Measurements from ENCODE around the gene TMEM45B. TPM values are rescaled to one million over a fixed set of nuclear protein-coding genes. Genes with fewer than 3 reads are reported as not detected.
A peak's percentile ranks its signal among the peaks of the same experiment; 100 is the strongest.
"Not testable (repeated sequence)": the region's sequence is repeated elsewhere in the genome, so short reads cannot be mapped to it uniquely, and the experiment has no call there.

The TMEM45B gene
- total RNA-seq, 1 experiment from 2014 or later: not detected

DNA sequence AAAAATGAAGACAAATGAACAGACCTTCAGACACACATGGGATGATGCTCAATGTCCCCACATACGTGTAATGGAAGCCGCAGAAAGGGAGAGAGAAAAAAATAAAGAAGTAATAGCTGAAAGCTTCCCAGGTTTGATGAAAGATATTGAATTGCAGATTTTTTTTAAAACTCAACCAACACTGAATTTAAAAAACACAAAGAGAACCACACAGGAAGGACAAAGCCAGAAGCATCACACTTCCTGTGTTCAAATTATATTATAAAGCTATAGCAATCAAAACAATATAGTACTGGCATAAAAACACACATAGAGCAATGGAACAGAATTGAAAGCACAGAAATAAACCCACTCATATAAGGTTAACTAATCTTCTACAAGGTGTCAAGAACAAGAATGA is 26.5 kb downstream of the TMEM45B start:
- in situ Hi-C loops (cut with HindIII; ENCODE audit: low sequenced_read_pairs): no loop called here
- no peak for DNase-seq (ENCODE audit: low spot score)

GRCh38 chr11:129846508-129847335 is 31.1 kb downstream of the TMEM45B start:
- in situ Hi-C loops (cut with HindIII; ENCODE audit: low sequenced_read_pairs): no loop called here
- DNase-seq (ENCODE audit: low spot score): no peak

DNA sequence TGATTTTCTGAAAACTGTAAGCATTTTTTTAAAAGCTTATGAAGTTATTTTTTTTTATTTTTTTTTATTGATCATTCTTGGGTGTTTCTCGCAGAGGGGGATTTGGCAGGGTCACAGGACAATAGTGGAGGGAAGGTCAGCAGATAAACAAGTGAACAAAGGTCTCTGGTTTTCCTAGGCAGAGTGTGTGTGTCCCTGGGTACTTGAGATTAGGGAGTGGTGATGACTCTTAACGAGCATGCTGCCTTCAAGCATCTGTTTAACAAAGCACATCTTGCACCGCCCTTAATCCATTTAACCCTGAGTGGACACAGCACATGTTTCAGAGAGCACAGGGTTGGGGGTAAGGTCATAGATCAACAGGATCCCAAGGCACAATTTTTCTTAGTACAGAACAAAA is 31.7 kb downstream of the TMEM45B start:
- DNase-seq (ENCODE audit: low spot score); in situ Hi-C loops (cut with HindIII; ENCODE audit: low sequenced_read_pairs): not testable (repeated sequence)

- DNase-seq (ENCODE audit: low spot score): no peak
- in situ Hi-C loops (cut with HindIII; ENCODE audit: low sequenced_read_pairs): no loop called here
These were observed 33.9 kb downstream of the TMEM45B start for GRCh38 chr11:129849447-129850130.

DNA sequence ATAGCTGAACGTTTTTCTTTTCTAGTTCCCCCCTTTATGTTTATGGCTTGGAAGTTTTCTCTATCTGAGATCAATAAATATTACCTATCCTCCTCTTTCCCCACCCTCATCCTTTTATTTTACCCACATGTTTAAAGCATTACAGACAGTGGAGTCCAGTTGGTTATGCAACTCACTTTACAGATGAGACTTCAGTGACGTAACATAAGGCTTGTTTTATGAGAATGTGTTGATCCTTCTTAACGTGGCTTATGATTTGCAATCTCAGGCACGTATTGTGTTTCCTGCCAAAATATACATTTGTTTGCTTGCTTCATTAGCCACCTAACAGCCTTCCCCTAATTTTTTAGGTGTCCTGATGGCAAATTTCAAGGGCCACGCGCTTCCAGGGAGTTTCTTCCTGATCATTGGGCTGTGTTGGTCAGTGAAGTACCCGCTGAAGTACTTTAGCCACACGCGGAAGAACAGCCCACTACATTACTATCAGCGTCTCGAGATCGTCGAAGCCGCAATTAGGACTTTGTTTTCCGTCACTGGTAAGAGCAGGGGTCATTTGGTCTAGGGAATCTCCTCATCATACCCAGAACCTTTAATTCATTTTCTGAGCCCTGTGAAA is 36.6 kb downstream of the TMEM45B start:
- in situ Hi-C loops (cut with HindIII; ENCODE audit: low sequenced_read_pairs): no loop called here
- no peak for DNase-seq (ENCODE audit: low spot score)

DNA sequence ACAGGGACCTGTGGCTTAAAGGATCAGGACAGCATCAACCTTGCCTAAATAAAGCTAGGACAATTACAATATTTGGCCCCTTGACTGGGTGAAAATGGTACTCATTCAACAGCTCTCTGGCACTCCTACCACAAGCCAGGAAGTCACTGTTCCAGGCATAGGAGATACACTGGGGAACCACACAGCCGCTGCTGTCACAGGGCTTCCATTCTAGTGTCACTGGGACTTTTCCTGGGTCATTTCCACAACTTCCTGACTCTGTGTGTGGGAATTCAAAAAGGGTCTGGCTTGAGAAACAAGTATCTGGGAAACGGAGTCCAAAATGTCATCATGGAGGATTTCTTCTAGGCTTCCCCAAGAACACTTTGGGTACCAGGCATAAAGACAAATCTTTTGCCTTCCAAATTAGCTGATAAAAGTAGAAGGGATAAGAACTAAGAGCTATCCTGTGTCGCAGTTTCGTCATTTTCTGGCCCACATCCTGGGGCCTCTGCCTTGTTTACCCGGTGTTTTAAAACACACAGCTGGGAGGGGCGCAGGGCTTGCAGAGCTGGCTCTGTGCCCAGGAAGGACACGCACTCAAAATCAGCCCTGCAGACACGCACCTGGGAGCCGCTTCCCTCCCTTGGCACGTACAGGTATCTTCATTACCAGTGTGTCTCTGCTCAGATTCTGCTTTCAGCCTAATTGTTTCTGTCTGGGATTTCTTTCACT is 38.0 kb downstream of the TMEM45B start:
- DNase-seq (ENCODE audit: low spot score): no peak
- in situ Hi-C loops (cut with HindIII; ENCODE audit: low sequenced_read_pairs): no loop called here

DNA sequence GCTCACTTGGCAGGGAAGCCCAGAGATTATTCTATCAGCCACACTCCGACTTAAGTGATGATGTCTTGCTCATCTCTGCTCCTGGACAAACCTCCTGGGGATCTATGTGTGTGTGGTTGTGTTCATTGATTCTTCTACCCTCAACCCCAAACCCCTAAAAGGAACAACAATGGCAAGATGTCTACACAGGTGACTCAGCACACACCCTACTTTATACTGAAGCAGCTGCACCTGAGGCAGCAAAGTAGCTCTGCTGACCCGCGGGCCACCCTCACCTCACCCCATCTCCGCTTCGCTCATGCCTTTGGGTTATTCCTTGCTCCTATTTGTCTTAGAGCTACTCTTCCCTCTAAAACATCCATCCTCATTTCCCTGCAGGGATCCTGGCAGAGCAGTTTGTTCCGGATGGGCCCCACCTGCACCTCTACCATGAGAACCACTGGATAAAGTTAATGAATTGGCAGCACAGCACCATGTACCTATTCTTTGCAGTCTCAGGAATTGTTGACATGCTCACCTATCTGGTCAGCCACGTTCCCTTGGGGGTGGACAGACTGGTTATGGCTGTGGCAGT is 38.7 kb downstream of the TMEM45B start:
- DNase-seq (ENCODE audit: low spot score): no peak
- in situ Hi-C loops (cut with HindIII; ENCODE audit: low sequenced_read_pairs): no loop called here

DNA sequence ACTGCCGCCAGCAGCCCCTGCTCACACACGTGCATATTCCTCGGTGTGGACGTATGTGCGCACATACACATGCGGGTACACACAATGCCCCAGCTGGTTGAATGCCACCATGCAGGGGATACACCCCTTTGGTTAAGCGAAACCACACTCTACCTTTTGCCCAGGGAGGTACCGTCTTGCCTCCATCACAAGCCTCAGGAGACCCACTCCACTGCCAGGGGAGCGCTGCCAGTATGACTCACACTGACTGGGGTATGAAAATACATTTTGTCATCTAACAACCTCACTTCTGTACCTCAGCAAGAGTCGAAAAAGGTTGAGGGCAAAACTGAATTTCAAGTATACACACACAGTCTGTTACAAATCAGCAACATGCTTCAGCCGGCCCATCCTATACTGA is 39.4 kb downstream of the TMEM45B start:
- DNase-seq (ENCODE audit: low spot score): no peak
- in situ Hi-C loops (cut with HindIII; ENCODE audit: low sequenced_read_pairs): no loop called here

GRCh38 chr11:129856036-129856435 is 40.4 kb downstream of the TMEM45B start:
- DNase-seq (ENCODE audit: low spot score): no peak
- in situ Hi-C loops (cut with HindIII; ENCODE audit: low sequenced_read_pairs): no loop called here

DNA sequence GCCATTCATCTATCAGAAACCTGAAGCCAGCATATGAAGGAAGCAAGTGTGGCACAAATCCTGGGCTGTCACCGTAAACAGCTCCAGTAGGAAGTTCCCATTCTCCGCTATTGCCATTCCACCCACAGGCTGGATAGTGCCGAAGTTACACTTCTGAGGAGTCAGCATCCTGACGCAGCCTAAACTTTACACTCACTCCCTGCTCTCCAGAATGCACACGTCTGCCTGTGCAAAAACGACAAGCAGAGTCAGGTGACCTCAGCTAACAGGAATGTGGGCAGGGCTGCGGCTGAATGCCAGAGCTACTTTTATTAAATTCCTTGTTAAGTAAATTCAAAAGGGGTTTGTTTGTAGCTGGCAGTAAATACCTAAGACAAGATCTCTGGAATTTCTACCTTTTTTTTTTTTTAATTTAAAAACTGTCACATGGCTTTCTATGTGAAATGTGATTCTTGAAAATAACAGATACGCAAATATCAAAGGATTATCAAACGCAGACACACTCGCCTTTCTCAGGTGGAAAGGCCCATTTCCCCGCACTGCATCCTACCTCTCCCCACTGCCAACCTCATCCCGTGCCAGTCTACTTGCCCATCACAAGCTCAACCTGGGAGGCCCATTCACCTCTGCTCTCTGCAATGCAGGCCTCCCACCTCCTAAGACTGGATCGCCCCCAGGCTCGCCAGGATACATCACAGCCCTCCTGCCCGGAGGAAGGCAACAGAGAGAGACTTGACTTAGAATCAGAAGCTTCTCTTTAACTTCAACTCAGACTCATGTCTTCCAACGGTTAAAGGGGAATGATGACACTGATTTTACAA is 46.3 kb downstream of the TMEM45B start:
- DNase-seq (ENCODE audit: low spot score): peak; percentile 6

DNA sequence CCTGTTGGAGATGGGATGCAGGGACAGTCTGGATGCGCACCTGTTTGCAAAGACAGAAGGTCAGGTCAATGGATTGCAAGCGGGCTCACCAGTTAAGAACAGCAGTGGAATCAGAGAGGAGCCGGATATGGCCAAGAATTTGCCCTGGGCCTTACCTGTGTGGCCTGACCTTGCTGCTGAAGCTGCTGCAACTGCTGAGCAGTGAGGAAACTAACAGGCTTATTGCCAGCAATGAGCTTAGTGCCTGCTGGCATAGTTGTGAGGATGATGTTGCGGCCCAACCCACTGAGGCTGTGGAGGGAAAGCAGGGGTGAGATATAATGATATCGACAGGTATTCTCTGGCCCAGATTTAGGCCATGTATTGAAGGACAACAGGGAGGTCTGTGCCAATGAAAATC is 49.2 kb downstream of the TMEM45B start:
- DNase-seq (ENCODE audit: low spot score): no peak
- in situ Hi-C loops (cut with HindIII; ENCODE audit: low sequenced_read_pairs): no loop called here

More for the DNA sequence above, 46.3 kb downstream of the TMEM45B start:
- in situ Hi-C loops (cut with HindIII; ENCODE audit: low sequenced_read_pairs): no loop called here

DNA sequence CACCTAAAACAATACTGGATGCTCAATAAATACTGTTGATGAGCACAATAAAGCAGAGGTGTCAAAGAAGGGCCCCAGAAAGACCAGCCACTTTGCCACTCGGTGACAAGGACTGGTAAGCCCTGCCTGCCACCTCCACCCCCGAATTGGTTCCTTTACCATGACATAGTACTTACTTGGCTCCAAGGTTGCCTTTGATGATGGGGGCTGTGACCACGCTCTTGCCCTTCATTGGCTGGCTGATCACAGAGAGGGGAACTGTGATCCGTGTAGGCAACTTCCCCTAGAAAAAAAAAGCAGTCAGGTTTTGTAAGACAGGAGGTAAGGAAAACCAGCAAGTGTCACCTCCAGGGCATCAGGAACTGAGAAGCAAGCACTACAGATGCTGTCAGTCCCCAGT is 50.1 kb downstream of the TMEM45B start:
- in situ Hi-C loops (cut with HindIII; ENCODE audit: low sequenced_read_pairs): no loop called here

DNA sequence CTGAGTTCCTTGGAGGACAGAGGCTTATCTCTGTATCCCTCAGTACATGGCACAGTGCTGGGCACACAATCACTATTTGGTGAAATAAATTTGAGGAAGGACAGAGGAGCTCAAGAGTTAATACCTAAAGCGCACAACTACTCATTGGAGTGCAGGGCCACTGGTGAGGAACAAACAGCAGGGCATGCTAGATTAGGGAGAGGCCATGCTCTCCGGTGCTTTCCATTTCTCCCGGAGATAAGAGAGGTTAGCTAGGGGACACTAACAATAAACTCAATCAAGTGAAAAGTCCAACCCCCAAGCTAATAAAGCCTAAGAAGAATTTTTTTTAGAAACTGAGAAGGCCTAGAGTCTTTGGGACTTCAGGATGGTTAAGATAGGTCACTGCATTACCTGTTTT is 50.7 kb downstream of the TMEM45B start:
- in situ Hi-C loops (cut with HindIII; ENCODE audit: low sequenced_read_pairs): no loop called here
- DNase-seq (ENCODE audit: low spot score): no peak

More for the DNA sequence above, 50.1 kb downstream of the TMEM45B start:
- no peak for DNase-seq (ENCODE audit: low spot score)

GRCh38 chr11:129868626-129869025 is 53.0 kb downstream of the TMEM45B start:
- in situ Hi-C loops (cut with HindIII; ENCODE audit: low sequenced_read_pairs); DNase-seq (ENCODE audit: low spot score): not testable (repeated sequence)

- no peak for DNase-seq (ENCODE audit: low spot score)
- in situ Hi-C loops (cut with HindIII; ENCODE audit: low sequenced_read_pairs): no loop called here
These were observed 56.3 kb downstream of the TMEM45B start for GRCh38 chr11:129871914-129872313.

DNA sequence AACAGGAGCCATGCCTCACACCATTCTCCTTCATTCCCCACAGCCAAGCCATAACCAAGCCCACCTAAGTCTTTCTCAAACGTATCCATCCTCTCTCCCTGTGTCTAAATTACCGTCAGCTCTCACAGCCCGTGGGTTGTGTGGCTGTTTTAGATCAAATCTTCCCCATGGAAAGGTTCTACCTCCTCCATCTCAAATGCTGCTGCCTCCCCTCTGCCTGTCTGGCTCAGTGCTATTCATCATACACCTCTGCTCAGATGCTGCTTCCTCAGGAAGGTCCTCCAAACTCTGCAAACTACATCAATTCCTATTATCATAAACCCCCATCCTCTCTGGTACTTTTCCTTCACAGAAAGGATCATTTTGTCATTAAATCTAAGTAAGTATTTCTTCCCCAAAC is 64.7 kb downstream of the TMEM45B start:
- DNase-seq (ENCODE audit: low spot score): no peak
- in situ Hi-C loops (cut with HindIII; ENCODE audit: low sequenced_read_pairs): no loop called here

DNA sequence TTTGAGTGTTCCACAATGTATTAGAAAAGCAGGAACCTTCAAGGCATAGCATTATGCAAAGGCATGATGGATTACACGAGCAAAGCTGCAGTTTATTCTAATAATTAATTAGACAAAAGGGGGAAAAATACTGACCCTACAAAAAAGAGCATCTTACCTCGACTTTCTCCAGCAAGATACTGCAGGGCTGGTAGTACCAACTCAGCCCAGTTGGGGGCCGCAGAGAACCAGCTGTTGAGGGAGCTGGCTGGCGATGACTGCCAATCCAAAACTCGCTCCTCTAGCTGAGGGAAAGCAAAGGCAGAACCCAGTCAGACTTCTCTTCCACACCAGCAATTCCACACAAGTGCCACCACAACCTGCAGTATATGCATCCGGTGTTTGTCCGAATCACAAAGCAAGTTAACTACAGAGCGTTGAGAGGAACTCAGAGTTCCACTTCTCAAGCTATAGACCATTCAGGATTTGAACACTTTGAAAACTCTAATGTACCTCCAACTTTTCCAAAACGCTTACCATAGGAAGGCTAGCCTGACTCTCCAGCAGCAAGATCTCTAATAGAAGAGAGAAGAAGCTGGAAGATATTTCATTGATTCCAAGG is 66.0 kb downstream of the TMEM45B start:
- in situ Hi-C loops (cut with HindIII; ENCODE audit: low sequenced_read_pairs): no loop called here
- no peak for DNase-seq (ENCODE audit: low spot score)

- DNase-seq (ENCODE audit: low spot score): no peak
- in situ Hi-C loops (cut with HindIII; ENCODE audit: low sequenced_read_pairs): no loop called here
These were observed 68.9 kb downstream of the TMEM45B start for GRCh38 chr11:129884581-129884980.

Measured in G401 (cell line).